ENCODE data around the gene PHLDA3.

GRCh38 chr1:201423655-201424054 lies 45.3 kb downstream of the PHLDA3 start:
- TF ChIP-seq POLR2A (IDR thresholded peaks at IDR 0.05), result no peak
- no peak for TF ChIP-seq CTCF (IDR thresholded peaks at IDR 0.05)
